Subcutaneous adipose tissue (tissue), 4 donors: Measurements from ENCODE around the gene ZMIZ1. TPM values are rescaled to one million over a fixed set of nuclear protein-coding genes. Genes with fewer than 3 reads are reported as not detected.

ENCODE experiments used
- total RNA-seq, 4 donors: library from RNA; depleted of rRNA; stranded (reverse); fragments of >200 nt; gene quantifications; one replicate each; pipeline ENCODE4 v1.1.0, GENCODE V29; 2016
- TF ChIP-seq, protein P1 (sequence below): fragments of 450-650 bp; IDR thresholded peaks from one replicate; pipeline ENCODE4 v1.5.1; 2016; ENCODE audit warnings: low read depth, mild to moderate bottlenecking, control low read depth, antibody characterized with exemption, moderate library complexity

ZMIZ1 gene
- total RNA-seq, 4 donors from 2014 or later: 38.1 to 70.6 (median 51.4) TPM

DNA sequence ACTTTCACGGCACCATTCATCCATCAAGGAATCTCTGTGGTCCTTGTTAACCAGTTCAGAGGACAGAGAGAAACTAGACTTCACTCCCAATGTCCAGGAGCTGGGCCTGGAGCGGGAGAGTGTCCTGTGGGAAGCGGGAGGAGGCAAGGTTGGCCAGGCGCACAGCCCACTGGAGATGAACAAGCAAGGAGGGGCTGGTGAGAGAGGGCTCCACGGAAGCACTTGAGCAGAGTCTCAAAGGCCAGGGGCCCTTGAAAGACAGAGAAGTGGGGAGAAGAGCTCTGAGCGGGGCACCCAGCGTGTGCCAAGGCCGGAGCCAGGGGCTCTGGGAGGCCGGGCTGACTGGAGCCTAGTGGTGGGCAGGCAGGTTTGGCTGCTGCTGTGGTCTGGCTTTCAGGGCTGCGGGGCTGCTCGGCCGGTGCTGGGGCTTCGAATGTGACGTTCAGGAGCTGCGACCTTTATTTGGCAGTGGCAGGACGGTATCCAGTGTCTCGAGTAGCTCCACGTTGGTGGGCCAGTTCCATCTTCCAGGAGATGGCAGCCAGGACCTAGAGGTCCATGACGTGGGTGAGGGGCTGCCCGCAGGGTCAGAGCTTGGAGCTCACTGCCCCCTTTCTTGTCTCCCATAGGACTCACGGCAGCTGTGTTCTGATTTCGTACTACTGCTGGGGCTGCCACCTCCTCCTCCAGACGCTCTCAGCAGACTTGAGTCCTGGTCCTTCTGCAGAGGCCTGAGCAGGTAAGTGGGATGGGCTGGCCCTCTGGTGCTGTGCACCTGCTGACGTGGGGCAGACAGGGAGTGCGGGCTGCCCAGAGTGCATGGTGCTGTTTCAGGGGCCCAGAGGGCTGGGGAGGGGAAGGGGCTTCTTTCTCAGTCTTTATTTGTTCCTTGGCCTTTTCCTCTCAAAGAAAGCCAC is 49.8 kb downstream of the ZMIZ1 start:
- TF ChIP-seq, protein P1, sequence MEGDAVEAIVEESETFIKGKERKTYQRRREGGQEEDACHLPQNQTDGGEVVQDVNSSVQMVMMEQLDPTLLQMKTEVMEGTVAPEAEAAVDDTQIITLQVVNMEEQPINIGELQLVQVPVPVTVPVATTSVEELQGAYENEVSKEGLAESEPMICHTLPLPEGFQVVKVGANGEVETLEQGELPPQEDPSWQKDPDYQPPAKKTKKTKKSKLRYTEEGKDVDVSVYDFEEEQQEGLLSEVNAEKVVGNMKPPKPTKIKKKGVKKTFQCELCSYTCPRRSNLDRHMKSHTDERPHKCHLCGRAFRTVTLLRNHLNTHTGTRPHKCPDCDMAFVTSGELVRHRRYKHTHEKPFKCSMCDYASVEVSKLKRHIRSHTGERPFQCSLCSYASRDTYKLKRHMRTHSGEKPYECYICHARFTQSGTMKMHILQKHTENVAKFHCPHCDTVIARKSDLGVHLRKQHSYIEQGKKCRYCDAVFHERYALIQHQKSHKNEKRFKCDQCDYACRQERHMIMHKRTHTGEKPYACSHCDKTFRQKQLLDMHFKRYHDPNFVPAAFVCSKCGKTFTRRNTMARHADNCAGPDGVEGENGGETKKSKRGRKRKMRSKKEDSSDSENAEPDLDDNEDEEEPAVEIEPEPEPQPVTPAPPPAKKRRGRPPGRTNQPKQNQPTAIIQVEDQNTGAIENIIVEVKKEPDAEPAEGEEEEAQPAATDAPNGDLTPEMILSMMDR: no peak

DNA sequence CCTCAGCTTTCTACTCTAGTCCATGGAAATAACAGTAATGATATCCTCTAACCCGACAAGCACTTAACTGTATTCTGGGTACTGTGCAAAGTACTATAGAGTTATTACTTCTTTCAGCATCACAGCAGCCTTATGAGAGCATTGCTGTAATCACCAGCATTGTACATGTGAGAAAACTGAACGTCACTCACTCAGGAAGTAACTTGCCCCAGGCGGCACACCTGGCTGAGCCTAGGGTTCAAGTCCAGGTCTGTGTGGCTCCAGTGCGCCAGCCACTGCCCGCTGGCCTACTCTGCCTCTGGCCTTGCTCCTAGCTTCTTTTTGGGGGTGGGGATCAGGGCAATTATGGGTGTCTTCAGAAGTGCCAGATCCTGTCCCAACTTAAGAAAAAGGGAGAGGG is 50.5 kb downstream of the ZMIZ1 start:
- TF ChIP-seq, protein P1: no peak

DNA sequence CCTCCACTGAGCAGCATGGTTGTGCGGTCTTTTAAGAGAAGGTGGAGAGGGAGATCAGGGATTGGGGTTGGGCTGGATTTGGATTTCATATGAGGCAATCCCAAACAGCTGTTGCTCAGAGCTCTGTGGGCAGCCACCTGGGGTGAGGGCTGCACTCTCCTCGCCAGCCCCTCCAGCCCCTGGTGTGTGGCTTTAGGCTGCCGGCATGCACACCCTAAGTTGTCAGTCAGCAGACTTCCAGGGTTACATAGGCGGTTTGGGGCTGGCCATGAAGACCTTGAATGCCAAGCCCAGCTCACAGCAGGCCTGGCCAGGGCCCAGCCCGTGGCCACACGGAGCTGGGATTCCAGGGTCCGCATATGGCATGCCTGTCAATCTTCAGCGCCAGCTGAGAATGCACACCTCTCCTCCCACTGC is 54.8 kb downstream of the ZMIZ1 start:
- TF ChIP-seq, protein P1: no peak

DNA sequence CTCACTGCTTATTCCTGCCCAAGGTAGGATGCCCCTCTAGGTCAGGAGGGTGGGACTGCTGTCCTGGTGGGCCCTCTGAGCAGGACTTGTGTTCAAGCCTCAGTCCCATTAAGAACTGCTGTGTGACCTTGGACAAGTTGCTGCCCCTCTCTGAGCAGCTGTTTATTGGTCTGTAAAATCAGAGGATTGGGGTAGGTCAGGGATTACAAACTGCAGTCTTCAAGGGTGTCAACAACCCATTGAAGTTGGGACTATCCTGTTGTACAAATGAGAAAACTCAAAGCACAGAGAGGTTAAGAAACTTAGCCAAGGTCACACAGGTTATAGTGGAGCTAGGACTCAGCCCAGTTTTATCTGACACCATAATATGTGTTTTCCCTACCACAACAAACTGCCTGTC is 55.3 kb downstream of the ZMIZ1 start:
- TF ChIP-seq, protein P1: no peak

DNA sequence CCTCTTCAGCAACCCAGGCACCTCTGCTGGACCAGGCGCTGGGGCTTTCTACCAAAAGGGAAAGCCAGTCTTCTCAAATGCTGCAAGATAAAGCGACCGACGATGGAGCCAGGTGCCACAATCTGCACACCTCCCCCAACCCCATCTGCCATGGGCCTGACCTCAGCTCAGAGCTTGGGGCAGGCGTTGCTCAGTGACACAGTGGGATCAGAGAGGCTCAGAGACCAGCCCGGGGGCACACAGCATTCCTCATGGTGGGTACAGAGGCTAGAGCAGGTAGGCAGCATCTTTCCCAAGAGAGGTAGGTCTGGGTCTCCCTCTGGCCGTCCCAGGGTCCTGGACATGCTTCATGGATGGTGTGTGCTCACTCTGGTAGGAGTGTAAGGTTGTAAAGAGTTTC is 56.3 kb downstream of the ZMIZ1 start:
- TF ChIP-seq, protein P1: no peak

DNA sequence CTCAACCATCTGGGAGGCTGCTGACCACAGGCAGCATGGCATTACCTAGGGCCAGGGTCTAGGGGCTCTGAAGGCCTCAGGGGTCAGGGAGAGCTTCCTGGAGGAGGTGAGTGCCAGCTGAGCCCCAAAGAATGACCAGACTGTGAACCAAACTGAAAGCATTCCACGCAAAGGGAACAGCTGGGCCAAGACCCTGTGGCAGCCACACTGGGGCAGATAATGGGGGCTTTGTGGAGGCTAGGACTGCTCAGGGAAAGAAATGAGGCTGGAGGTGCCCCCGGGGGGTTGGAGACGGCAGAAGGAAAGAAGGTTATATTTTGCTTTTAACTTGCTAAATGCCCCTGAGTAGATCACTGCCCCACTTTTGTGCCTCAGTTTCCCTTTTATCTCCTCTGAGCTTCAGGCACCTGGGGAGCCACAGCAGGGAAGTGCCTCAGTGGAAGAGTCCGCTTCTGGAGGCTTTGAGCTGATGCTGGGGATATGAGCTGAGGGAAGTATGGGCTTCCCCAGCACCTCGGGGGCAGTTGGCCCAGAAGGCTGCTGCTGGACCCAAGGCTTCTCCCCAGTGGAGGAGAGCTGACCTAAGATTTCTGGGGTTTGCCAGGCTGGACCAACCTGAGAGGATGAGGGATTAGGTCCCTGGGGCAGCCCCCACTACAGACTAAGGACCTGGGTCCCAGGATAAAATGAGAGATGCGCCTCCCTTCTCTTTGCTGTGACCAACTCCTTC is 57.8 kb downstream of the ZMIZ1 start:
- TF ChIP-seq, protein P1: no peak

DNA sequence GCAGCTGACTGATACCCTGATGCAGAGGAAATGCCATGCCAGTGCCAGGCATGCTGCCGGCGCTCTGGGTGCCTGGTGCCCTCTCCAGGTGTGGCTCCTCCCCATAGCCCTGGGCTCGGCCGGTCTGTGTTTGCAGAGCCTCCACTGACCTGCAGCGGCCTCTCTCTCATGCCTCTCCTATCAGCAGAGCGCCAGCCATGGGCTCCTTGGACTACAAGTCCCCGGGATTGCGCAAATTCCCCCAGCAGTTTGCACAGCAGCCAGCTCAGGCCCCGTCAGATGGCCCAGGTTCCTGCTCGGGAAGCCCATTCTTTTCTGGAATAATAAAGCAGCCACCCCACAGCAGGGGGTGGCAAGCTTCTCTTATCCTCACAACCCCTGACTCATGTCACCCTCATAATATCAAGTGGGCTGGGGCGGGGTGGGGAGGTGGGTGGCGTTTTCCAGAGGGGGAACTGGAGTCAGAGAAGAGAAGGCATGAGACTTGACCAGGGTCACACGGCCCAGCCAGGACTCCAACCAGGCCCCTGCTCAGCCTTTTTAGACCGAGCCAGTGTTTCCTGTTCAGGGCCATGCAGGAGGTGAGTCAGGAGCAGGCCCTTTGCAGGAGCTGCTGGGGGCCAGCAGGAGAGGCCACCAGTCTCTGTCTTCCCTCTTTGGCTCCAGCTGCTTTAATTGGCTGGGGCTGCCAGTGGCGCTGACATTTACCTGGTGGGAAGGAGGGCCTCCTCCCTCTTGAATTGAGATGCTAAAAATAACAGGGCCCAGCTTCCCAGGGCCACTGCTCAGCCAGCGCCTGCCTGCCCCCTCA is 58.6 kb downstream of the ZMIZ1 start:
- TF ChIP-seq, protein P1: no peak
